Left kidney (tissue), 2 donors: Measurements from ENCODE around the gene PPP2R2C. TPM values are rescaled to one million over a fixed set of nuclear protein-coding genes. Genes with fewer than 3 reads are reported as not detected.

ENCODE experiments used
- DNase-seq: peaks from one replicate; pipeline ENCODE4 v3.0.0-alpha.2; 2013
- polyA plus RNA-seq: library from polyadenylated mRNA; unstranded; fragments of 120-200 nt; gene quantifications from one replicate; pipeline ENCODE4 v1.2.1, GENCODE V29; 2013; ENCODE audit not compliant: insufficient read length

PPP2R2C gene
- polyA plus RNA-seq, 1 donor, result 0.40 TPM

GRCh38 chr4:6469144-6469543 lies 3.3 kb downstream of the PPP2R2C start:
- DNase-seq, result no peak

- no peak for DNase-seq
Observed at GRCh38 chr4:6468376-6468775, 4.0 kb downstream of the PPP2R2C start.

GRCh38 chr4:6467600-6467999 lies 4.8 kb downstream of the PPP2R2C start:
- no peak for DNase-seq

- no peak for DNase-seq
Observed at GRCh38 chr4:6466756-6467381, 5.5 kb downstream of the PPP2R2C start.

- no peak for DNase-seq
Observed at GRCh38 chr4:6465955-6466354, 6.5 kb downstream of the PPP2R2C start.

GRCh38 chr4:6464842-6465588 lies 7.4 kb downstream of the PPP2R2C start:
- DNase-seq, result no peak

- DNase-seq, result no peak
Observed at GRCh38 chr4:6463311-6464289, 8.8 kb downstream of the PPP2R2C start.

- no peak for DNase-seq
Observed at GRCh38 chr4:6461301-6462165, 10.9 kb downstream of the PPP2R2C start.

GRCh38 chr4:6460876-6461275 lies 11.5 kb downstream of the PPP2R2C start:
- DNase-seq, result no peak

- DNase-seq, result no peak
Observed at GRCh38 chr4:6458528-6458927, 13.9 kb downstream of the PPP2R2C start.

- DNase-seq, result no peak
Observed at GRCh38 chr4:6456450-6456849, 16.0 kb downstream of the PPP2R2C start.

GRCh38 chr4:6454112-6454910 lies 18.1 kb downstream of the PPP2R2C start:
- DNase-seq, result no peak

GRCh38 chr4:6453688-6453990 lies 18.8 kb downstream of the PPP2R2C start:
- DNase-seq, result no peak

- no peak for DNase-seq
Observed at GRCh38 chr4:6452897-6453687, 19.3 kb downstream of the PPP2R2C start.

GRCh38 chr4:6452116-6452896 lies 20.1 kb downstream of the PPP2R2C start:
- DNase-seq, result no peak

- no peak for DNase-seq
Observed at GRCh38 chr4:6451309-6451708, 21.1 kb downstream of the PPP2R2C start.

GRCh38 chr4:6450709-6451108 lies 21.7 kb downstream of the PPP2R2C start:
- DNase-seq, result no peak

- DNase-seq, result no peak
Observed at GRCh38 chr4:6449746-6450369, 22.6 kb downstream of the PPP2R2C start.

- no peak for DNase-seq
Observed at GRCh38 chr4:6449335-6449734, 23.1 kb downstream of the PPP2R2C start.
